Stimulated activated CD4-positive, alpha-beta T cell treated with anti-CD3 and anti-CD28 coated beads, Interleukin-12 subunit alpha, Interleukin-12 subunit beta, amount 100 ng/mL, for 48 hours (primary cell): Measurements from ENCODE around the gene EXOC7.
"Not testable (repeated sequence)": the region's sequence is repeated elsewhere in the genome, so short reads cannot be mapped to it uniquely, and the experiment has no call there.

Source experiments
- DNase-seq, 3 donors: peaks; one replicate each; pipeline ENCODE4 v3.0.0-alpha.2; 2020; ENCODE audit warnings: low read depth in 2 of 3, low spot score in 1 of 3

Gene EXOC7

DNA sequence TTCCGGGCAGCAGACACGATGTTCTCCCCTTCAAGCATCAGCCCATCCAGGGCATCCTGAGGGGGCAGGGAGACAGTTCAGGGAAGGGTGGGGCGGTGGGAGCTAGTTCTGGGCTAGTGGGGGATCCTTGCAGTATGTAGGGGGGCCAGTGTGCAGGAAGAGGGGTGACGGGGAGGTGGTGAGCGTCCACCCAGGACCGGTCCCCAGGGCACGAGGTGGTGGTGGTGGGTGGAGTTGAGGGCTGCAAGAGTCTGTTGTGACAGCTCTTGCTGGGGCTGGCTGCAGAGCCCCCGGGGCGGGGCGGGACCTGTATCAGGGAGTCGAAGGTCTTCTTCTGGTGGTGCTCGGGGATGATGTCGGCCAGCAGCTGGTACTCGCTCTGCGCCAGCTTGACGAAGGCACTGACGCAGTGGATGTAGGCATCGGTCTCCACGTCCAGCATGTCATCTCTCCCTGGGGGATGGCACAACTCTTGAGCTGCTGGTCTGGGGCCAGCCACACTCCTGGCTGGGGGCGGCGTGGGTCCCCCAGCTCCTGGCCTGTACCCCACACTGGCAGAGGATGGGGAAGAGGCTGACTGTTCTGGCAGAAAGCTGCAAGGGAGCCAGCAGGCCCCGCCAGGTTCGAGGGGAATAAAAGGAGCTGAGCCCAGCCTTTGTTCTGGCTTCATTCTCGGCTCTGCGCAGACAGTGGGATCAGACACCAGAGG is 14.6 kb downstream of the EXOC7 start:
- DNase-seq = no peak

DNA sequence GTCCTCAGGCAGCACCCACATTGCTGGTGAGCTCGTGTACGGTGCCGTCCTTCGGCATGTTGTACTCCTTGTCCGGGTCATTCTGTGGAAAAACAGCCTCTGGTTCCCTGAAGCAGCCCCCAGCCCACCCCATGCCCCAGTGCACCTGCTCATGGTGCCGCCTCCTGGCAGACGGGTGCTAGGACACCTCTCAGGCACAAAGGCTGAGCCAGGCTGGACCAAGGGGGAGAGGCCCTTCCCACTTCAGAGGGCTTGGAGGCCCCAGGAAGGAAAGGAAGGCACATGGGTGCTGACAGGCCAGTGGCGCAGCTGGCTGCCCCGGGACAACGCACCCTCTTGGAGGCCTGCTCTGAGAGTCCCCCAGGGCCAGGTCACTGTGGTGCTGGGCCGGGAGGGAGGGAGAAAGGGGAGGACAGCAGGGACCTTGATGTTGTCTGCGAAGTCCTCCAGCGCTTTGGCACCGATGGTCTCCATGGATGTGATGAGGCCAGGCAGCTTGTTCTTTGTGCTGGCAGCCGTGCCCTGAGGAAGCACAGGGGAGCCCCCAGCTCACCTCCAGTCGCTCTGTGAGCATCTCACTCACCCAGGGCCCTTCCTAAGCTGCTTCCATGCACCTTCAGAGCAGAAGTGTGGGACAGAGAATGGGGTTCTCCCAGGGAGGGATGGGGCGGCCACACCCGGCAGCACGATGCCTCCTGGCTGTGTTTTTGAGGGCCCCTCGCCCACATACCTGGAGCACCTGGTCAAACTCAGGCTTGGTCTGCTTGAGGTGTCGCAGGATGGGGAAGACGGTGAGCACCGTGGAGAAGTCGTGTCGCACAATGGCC is 15.3 kb downstream of the EXOC7 start:
- DNase-seq = no peak

DNA sequence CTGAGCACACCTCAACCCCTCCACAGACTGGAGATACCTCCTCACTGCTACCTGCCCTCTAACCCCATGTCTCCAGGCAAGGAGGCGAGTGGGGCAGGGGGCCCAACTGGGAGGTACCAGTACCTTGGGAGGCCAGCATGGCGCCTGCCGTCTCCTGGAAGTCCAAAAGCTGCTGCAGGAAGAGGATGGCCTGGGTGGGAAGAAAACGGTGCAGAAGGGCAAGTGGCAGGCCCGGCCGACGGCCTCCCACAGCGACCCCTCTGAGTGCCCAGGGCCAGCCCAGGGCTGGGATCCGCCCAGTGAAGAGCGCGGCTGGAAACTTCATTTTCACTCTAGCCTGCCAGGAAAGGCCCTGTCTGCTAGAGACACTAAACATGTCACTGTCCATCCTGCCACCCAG is 16.1 kb downstream of the EXOC7 start:
- DNase-seq = no peak

DNA sequence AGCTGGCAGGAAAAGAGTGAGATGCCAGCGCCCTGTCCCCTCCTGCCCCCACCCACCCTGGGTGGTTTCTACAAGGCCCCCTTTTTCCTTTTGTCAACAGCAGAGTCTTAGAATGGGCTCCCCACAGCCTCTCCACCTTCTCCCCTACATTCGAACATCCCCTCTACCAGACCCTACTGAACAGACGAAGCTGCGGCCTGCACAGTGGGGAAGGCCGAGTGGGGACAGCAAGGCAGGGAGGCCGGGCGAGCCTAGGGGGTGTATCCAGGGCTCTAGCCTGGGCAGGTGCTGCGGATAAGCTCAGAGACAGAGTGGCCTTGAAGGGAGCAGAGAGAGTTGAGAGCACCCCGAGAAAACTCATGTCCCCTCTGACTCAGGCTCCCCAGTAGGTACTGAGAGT is 17.2 kb downstream of the EXOC7 start:
- DNase-seq = no peak

DNA sequence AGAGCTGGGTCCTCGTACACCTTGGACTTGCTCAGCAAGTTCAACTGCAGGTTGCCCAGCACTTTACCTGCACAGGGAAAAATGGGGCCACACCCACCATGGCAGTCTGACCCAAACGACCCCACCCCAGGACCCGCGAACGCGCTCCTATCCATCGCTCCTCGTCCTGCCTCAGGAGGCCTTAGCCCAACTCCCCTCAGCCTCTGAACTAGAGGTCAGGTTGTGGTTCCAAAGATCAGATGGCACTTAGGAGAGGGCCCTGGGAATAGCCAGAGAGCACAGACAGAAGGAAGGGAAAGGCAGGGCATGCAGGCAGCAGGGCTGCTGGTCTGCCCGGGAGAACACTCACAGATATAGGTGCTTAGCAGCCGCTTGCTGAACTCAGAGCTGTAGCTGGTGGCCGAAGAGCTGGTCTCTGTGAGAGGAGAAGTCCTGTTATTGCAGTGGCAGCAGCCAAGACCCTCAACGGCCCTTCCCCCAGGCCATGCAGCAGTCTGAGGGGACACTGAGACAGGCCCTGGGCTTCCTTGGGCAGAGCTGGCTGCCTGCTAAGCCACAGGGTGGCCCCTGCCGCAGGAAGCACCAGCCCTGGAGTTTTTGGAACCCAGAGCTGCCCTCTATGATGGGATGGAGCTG is 17.7 kb downstream of the EXOC7 start:
- DNase-seq = no peak

DNA sequence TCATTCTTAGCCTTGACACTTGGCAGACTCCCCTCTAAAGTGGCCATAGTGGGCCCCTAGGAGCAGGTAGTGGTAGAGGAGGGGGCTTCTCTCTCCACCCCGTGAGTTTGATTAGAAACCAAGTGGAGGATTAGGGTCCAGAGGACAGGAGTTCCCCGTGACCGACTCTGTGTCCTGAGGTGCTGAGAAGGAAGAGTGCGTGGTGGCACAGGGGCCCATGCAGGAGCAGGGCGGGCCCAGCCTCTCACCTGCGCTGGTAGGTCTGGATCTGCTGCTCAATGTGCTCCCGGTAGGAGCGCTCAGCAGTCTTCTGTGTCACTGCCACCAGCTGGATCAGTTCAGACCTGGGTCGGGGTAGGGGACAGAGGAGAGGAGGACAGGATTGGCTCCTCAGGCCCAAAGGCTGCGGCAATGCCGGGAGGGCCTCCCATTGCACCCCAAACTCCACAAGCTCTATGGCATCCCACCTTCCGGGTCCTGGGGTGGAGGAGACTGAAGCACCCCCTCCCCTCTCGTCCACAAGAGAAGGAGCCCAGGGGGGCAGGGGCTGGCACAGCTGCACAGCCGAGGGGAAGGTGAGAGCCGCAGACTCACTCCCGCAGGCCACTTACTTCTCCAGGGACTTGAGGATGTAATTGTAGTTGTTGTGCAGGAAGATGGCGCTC is 18.4 kb downstream of the EXOC7 start:
- DNase-seq = no peak

DNA sequence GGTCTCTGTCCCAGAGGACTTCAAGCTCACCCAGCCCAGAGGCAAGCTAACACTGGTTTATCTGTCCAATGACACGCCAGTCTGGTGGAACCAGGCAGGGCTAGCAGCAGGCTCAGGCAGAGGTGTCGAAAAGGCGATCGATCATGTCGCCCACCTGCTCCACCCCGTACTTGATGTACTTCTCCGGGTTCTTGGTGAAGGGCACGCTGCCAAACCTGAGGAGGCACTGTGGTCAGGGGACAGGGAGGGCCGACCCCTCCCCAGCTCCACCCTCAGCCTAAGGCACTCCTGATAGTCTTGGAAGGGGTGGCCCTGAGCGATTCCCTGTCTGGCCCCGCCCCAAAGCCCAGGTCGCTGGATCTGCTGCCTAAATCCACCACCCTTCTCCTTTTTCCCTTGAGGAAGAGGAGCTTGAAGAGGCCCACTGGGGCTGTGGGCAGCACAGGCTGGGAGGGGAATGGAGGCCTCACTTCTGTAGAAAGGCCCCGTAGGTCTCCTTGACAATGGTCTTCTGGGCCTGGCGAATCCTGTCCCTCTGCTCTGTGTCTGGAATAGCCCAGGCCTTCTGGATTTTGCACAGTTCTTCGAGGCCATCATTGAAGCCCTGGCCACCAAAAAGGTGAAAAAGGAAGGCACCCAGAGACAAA is 19.9 kb downstream of the EXOC7 start:
- DNase-seq = no peak

DNA sequence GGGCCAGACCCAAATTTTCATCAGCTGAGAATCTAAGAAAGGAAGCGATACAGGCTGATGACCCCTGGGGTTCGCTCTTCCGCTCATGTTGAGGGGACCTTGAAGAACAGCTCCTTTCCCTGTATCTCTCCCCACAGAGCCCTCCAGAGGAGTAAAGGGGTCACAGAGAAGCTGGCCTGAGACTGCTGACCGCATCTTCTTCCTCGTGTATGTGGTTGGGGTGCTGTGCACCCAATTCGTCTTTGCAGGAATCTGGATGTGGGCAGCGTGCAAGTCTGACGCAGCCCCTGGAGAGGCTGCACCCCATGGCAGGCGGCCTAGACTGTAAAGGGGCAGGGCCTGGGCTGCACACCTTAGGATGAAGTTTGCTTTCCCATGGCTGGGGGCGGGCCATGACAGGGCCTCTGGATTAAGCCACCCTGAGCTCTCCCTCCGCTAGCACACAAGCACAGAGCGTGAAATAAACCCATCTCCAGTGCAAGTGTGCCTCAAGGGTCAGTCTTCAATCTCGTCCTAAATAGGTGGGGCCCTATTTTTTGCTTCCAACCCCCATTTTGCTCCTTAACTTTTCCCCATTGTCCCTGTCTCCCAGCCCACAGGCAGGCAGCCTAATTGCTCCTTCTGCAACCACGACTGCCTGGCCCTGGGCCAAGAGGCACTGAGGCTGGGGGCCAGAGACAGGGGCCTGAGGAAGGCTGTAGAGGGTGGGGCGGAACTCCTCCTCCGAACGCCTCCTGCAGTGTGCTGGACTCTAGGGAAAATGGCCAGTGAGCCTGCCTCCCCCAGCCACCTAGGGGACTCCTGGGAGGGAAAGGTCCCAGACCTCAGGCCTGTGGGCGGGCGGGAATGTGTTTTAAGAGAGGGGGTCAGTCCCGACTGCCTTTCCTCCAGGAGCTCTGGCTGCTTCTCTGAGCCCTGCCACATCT is 21.0 kb downstream of the EXOC7 start:
- no peak for DNase-seq

DNA sequence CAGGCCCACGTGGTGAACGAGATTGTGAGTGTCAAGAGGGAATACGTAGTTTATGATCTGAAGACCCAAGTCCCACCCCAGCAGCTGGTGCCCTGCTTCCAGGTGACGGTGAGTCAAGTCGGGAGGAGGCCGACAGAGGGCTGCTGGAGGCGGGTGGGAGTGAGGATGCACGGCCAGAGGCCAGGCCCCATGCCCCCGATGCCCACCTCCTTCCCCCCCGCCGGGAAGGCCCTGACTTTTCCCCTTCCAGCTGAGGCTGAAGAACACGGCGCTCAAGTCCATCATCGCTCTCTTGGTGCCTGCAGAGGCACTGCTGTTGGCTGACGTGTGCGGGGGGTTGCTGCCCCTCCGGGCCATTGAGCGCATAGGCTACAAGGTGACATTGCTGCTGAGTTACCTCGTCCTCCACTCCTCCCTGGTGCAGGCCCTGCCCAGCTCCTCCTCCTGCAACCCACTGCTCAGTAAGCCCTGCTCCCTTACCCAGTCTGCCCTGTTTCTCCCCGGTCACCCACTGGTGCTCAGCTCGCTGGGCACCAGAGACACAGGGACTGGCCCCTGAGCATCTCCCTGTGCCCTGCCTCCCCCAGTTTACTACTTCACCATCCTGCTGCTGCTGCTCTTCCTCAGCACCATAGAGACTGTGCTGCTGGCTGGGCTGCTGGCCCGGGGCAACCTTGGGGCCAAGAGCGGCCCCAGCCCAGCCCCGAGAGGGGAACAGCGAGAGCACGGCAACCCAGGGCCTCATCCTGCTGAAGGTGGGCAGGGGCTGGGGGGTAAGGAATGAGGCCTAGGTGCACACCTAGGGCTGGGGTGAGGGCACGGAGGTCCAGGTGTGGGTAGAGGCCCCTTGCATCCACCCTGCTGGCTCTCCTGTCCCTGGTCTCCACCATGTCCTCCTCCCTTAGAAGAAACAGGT is 22.0 kb downstream of the EXOC7 start:
- DNase-seq = no peak

DNA sequence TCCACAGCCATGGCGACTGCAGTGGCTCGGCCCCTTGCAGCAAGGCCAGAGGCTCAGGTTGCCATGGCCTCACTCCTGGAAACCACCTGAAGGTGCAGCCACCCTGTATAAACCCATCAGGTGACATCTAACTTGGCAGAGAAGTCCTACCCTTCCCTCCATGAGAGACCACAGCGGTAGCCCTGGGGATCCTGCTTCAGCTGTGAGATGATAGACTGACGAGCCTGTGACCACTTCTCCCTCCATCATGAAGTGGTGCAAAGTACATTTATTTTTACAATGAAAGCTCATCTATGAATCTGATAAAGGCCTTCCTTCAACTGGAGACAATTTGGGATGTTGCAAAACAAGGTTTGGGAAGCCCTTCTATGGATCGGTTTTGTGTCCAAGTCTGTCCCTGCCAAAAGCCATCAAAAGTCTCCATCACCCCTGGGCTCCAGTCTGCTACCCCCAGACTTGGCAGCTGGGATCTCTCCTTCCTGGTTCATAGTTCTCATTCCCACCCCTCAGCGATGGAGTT is 22.8 kb downstream of the EXOC7 start:
- no peak for DNase-seq

DNA sequence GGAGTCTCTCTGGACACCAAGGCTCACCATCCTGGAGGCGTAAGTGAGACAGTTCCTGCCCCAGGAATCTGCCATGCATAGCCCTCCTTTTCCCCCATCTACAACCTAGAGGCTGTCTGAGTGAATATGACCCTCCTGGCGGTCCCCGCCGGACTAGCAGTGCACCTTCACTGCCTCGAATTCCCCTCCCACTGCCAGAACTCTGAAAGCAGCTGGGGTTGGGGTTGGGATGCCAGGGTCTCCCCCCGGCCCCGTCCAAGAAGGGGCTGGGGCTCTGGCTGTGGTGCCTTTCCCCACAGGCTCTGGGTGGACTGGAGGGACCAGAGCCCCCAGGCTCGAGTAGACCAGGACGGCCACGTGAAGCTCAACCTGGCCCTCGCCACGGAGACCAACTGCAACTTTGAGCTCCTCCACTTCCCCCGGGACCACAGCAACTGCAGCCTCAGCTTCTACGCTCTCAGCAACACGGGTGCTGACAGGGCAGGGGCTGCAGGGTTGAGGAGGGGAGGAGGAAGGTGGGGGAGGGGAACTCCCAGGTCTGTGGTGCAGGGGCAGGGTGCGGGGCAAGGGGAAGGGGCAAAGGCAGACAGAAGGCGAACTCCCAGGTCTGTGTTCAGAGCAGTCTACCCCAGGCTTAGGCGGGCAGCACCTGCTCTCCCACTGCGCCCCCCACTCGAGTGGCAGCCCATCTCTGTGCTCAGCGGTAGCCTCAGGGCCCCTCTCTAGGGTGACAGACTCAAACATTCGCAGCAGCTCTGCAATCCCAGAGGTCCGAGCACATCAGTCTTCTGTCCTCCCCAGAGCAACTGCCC is 23.4 kb downstream of the EXOC7 start:
- DNase-seq = no peak

DNA sequence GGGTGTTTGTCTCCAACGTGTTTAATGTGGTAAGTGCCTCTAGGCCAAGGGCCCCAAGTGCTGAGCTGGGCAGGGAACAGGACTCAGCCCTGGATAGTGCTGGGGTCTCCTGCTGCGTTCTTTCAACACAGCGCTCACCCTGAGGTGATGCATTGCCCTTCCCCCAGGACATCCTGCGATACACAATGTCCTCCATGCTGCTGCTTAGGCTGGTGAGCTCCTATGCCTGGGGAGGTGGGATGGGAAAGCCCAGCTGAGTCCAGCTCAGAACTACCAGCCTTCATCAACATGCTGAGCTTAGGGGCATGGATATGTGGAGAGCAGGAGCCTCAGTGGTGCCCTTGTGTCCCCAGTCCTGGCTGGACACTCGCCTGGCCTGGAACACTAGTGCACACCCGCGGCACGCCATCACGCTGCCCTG is 24.0 kb downstream of the EXOC7 start:
- no peak for DNase-seq

DNA sequence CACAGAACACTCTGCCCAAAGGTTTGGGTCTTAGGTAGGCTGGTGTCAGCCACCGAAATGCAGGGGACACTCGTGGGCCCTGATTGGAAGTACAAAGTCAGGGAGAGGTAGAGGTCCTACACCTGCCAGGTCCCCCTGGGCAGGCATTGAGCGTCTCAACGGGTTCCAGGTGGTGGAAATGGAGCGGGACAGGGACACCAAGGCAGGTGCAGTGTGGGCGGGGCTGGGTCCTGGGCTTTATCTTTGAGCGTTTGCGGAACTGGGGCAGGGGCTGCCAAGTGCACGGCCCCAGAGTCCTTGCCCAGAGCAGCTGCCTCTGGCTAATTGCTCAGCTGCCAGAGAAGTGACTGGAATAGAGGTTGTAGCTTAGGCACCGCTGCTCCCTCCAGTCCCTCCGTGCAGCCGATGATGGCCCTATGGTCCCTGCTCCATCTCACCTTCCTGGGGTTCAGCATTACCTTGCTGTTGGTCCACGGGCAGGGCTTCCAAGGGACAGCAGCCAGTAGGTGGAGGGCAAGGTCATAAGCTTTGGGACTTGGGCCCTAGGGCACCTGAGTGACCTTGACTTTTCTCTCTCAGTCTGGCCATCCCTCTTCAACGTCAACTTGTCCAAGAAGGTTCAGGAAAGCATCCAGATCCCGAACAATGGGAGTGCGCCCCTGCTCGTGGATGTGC is 24.6 kb downstream of the EXOC7 start, which contains the start of gene ZACN:
Gene ZACN, plus strand, starts transcription at position 323 of the 675 bp plus-strand sequence. Its CDS starts 83 bp downstream, at position 406.
- no peak for DNase-seq

DNA sequence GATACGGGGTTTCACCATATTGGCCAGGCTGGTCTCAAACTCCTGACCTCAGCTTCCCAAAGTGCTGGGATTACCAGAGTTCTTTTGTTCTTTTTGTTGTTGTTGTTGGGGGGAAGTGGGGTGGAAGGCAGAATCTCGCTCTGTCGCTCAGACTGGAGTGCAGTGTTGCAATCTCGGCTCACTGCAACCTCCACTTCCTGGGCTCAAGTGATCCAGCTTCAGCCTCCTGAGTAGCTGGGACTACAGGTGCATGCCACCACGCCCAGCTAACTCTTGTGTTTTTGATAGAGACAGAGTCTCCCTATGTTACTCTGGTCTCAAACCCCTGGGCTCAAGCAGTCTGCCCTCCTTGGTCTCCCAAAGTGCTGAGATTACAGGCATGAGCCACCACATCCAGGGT is 25.2 kb downstream of the EXOC7 start:
- not testable (repeated sequence) for DNase-seq

DNA sequence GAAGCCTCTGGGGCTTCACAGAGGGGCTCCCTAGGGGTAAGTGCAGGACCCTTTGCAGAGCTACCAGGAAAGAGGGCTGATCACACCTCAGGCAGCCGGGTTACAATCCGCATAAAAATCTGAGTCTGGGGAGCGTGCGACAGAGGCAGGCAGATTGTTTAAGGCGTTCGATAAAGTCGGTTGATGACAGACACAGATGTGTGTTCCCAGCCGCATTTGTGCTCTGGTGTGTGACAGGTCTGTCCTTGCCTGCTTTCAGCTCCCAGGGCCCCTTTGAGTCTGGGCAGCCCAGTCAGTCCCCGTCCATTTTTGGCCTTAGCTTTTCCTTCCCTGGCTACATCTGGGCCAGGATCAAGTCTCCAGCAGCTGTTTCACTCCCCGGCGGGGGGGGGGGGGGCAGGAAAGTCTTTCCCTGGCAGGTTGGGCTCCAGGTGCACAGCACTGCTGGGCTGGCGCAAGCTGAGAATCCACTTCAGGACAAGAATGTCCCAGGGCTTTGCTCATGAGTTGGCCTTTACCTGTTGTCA is 25.9 kb downstream of the EXOC7 start:
- no peak for DNase-seq

DNA sequence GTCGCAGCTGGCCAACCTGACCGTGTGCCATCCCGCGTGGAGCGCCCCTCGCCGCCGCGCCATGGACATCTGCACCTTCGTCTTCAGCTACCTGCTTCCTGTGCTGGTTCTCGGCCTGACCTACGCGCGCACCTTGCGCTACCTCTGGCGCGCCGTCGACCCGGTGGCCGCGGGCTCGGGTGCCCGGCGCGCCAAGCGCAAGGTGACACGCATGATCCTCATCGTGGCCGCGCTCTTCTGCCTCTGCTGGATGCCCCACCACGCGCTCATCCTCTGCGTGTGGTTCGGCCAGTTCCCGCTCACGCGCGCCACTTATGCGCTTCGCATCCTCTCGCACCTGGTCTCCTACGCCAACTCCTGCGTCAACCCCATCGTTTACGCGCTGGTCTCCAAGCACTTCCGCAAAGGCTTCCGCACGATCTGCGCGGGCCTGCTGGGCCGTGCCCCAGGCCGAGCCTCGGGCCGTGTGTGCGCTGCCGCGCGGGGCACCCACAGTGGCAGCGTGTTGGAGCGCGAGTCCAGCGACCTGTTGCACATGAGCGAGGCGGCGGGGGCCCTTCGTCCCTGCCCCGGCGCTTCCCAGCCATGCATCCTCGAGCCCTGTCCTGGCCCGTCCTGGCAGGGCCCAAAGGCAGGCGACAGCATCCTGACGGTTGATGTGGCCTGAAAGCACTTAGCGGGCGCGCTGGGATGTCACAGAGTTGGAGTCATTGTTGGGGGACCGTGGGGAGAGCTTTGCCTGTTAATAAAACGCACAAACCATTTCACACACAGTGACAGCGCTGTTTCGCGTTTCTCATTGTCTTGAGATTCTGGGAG is 26.6 kb downstream of the EXOC7 start:
- DNase-seq = no peak
